Glomerular endothelial cell (primary cell): ENCODE data around the gene FAM107B. TPM values are rescaled to one million over a fixed set of nuclear protein-coding genes. Genes with fewer than 3 reads are reported as not detected.
A peak's percentile ranks its signal among the peaks of the same experiment; 100 is the strongest.
"Not testable (repeated sequence)": the region's sequence is repeated elsewhere in the genome, so short reads cannot be mapped to it uniquely, and the experiment has no call there.

Experiments used
- DNase-seq: peaks from one replicate; pipeline ENCODE4 v3.0.0-alpha.2; 2011; ENCODE audit warnings: low read depth, low spot score; ENCODE audit errors: extremely low read depth
- total RNA-seq: library from RNA; depleted of rRNA; stranded (reverse); fragments of >200 nt; gene quantifications from 2 replicates; pipeline ENCODE4 v1.2.3, GENCODE V29; 2015

FAM107B gene
- total RNA-seq = 70.8 and 81.1 TPM in 2 replicates

DNA sequence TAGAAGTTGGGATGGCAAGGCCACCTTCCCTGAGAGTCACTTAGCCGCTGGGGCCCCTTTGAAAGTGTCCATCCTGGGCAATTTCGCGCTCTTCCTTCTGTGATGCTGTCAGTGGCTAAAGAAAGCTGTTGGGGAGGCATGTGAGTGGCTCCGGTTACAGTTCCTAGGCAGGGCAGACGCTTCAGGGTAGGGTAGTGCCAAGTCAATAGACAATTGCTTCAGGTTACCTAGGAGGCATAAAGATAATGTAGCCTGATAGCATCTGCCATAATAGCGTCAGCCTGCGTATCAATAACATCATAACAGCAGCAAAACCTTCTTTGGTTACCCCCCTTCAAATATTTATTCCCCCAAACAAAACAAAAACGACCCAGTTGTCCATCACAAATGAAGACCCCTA, at the start of gene FAM107B:
TSS of gene FAM107B (minus strand) at position 101 of the 400 bp plus-strand sequence. CDS start 234 bp downstream, outside the sequence.
- no peak for DNase-seq

- DNase-seq = no peak
Observed at GRCh38 chr10:14823966-14824365, 49.3 kb upstream of the FAM107B start.

DNA sequence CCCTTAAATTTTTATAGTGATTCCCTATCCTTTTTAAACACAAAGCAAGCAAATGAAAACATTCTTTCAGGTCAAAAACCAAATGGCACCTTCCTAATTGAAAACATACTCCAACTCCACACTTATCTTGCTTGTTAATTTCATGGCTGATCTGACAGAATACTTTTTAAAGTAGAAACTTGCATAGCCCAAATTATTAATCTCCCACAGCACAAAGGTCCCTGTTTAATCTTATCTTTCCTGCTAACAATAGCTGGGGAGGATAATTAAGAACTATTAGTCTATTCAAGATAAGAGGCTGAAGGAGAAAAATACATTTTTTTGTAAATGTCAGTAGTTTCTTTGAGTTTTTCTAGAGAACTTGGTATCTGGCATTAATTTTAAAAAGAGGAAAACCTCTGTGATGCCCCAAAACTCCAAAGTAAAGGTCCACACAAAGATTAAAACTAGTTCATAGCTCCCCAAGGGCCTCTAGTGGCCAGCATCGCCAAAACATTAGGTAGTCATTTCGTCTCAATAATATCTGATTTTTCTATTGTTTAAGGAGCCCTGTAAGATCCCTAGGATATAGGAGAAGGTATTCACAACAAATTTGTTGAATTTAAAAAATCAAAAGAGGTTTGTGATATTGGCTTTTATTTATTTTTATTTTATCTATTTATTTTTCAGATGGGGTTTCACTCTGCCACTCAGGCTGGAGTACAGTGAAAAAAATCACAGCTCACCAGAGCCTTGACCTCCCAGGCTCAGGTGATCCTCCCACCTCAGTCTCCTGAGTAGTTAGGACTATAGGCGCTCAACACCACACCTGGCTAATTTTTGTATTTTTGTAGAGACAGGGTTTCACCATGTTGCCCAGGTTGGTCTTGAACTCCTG, 48.4 kb upstream of the FAM107B start:
- DNase-seq = no peak

- no peak for DNase-seq
Observed at GRCh38 chr10:14821635-14822375, 47.1 kb upstream of the FAM107B start.

DNA sequence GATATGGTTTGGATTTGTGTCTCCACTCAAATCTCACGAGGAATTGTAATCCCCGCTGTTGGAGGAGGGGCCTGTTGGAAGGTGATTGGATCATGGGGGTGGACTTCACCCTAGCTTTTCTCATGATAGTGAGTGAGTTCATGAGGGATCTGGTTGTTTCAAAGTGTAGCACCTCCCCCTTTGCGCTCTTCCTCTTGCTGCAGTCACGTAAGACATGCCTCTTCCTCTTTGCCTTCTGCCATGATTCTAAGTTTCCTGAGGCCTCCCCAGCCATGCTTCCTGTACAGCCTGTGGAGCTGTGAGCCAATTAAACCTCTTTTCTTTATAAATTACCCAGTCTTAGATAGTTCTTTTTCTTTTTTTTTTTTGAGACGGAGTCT, 46.1 kb upstream of the FAM107B start:
- DNase-seq = no peak

- no peak for DNase-seq
Observed at GRCh38 chr10:14820010-14820774, 45.5 kb upstream of the FAM107B start.

- not testable (repeated sequence) for DNase-seq
Observed at GRCh38 chr10:14816717-14817116, 42.0 kb upstream of the FAM107B start.

DNA sequence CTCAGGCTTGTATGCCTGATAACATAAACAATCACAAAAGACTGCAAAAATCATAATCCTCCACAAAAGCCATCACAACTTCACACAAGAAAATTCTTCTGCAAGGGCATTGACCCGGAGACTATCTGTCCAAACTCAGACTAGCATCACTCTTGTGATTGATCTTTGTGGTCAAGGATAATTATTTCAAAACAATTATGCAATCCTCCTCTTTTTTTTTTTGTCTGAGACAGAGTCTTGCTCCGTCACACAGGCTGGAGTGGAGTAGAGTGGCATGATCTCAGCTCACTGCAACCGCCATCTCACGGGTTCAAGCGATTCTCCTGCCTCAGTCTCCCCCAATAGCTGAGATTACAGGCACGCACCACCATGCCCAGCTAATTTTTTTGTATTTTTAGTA, 41.0 kb upstream of the FAM107B start:
- DNase-seq = no peak

DNA sequence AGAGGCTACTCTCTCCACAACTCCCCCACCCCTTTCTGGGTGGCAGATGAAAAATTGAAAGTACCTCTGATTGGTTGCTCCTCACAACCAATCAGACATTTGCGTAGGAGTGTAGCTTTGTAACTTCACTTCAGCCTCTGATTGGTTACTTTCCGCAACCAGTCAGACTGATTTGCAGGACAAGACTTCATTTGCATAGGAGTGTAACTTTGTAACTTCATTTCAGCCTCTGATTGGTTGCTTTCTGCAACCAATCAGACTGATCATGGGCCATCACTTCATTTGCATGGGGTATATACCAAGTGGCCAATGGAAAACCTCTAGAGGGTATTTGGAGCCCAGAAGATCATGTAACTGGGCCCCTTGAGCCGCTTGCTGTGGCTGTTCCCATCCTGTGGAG, 37.6 kb upstream of the FAM107B start:
- no peak for DNase-seq

GRCh38 chr10:14810969-14811953, 36.6 kb upstream of the FAM107B start:
- DNase-seq = no peak

DNA sequence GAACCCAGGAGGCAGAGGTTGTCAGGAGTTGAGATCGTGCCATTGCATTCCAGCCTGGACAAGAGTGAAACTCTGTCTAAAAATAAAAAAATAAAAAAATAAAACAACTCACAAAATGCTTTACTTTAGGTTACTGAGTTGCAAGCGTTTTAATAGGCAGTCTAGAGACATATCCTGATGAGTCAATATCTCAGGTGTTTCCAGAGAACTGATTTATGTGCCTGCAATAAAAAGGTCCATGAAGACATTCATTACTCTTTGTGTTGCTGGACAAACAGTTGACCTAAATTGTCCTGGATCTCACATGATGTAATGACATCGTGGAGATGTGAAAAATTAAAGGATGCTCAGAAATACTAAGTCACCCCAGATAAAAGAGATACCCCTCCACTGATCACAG, 31.6 kb upstream of the FAM107B start:
- no peak for DNase-seq

GRCh38 chr10:14803827-14804226, 29.1 kb upstream of the FAM107B start:
- no peak for DNase-seq

- no peak for DNase-seq
Observed at GRCh38 chr10:14801723-14802122, 27.0 kb upstream of the FAM107B start.

DNA sequence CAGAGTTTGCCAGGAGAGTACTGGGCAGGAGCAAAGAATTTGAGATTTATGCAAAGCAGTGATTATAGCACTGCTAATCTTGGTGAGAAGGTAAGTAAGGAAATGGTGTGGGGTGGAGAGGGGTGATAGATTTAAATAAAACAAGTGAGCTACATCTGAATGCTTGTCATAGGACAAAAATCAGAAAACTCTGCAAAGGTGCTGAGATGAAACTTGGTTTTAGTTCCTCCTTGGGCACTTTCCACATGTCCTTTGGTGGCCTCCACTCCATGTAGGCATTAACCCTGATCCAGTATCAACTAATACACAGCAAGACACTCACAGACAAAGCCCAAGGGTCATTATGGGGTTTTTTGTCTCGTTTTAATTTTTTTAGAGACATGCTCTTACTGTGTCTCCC, 25.7 kb upstream of the FAM107B start:
- no peak for DNase-seq

- DNase-seq = peak; percentile 88
Observed at GRCh38 chr10:14798636-14799035, 23.9 kb upstream of the FAM107B start.

DNA sequence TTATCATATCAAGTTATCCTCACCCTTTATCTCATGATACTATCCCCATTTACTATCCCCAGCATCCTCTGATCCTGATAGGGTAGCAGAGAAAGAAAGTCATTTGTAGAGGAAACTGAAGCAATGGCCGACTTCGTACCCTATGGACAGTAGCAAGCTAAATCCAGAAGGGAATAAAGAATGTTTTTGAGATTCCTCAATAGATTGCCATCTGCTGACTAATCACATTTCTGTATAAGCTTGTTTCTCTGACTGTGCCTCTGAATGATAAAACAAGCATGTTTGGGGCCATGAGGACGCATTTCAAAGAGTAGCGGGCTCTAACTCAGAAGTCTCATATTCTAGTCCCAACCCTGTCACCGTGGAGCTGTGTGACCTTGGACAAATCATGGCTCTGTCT, 13.2 kb upstream of the FAM107B start:
- DNase-seq = no peak

DNA sequence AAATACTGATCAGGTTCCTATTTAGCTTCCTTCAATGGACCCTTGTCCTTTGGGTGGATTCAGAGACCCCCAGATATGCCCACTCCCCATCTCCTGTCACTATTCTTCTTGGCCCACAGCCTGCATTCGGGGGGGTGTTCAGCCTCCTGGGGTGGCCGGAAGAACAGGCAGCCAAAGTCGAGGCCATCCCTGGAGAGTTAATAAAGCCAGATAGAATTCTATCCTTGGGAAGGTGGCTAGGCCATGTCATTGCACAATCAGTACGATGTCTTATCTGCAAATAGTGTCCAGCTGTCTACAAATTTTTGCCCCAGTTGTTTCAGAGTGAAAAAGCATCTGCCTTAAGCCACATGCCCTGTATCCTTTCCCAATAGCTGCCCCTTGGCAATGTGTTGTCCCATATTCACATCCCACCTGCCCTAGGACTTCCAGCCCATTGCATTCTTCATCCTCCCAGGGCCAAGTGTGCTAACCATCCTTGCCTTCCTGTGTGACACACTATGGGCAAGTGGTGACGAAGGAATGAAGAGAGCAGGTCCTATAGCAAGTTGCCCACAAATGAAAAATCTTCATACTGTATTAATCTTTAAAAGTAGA, 9.9 kb upstream of the FAM107B start:
- no peak for DNase-seq

- DNase-seq = peak; percentile 100
Observed at GRCh38 chr10:14782691-14783363, 8.1 kb upstream of the FAM107B start.

DNA sequence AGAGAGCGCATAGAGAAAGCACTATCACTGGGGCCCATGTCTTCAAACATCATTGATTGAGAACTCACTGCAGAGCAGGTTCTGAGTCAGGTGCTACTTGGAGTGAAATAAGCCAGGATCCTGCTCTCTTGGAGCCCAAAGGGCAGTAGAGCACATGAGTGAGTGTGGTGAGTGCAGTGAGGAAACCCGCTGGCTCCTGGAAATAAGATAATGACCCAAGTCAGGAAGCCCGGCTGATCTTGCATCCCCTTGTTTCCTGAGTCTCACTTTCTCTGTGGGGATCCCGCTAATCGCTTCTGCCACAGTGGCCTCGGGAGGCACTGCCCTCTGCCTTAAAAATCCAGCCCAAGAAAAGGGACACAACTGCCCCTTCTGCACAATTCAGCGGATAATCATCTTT, 7.1 kb upstream of the FAM107B start:
- DNase-seq = no peak
